SK-N-SH (cell line): ENCODE measurements around the gene MYH6. TPM values are rescaled to one million over a fixed set of nuclear protein-coding genes. Genes with fewer than 3 reads are reported as not detected.

Experiments
- CTCF ChIA-PET: fragments of 300-600, 350-600 bp; formaldehyde crosslinking; extraction: SDS; loops from one replicate; lab custom pipeline; 2021; lab: Yijun Ruan, JAX
- POLR2A ChIA-PET: fragments of 350-600 bp; sonication (Branson Sonifier 250); formaldehyde crosslinking; extraction: SDS; loops from one replicate; lab custom pipeline; 2020; ENCODE audit warnings: antibody characterized with exemption, inconsistent platforms; lab: Yijun Ruan, JAX
- DNase-seq: peaks from one replicate; pipeline ENCODE4 v3.0.0; 2012
- H2AFZ ChIP-seq: fragments of 200-600 bp; sonication (generic); 2 replicates; pipeline ENCODE4 v1.8.1; 2016; ENCODE audit warnings: antibody characterized with exemption, mild to moderate bottlenecking, low read depth
- H3F3A ChIP-seq: fragments of 200-600 bp; sonication (generic); replicated peaks from 2 replicates; pipeline ENCODE3; 2016; ENCODE audit warnings: antibody characterized with exemption, mild to moderate bottlenecking; ENCODE audit not compliant: insufficient read depth
- H3K27ac ChIP-seq, 2 experiments: fragments of 200-500 bp in 1 of 2; fragments of 200-600 bp in 1 of 2; sonication (Bioruptor generic) in 1 of 2; sonication (generic), shearing (Covaris generic) in 1 of 2; 2 replicates each; pipeline versions ENCODE4 v1.5.1 to v1.6.1; 2014 to 2016; ENCODE audit warnings: low read depth in 2 of 2, inconsistent platforms in 1 of 2, low read length in 1 of 2, mild to moderate bottlenecking in 1 of 2, mixed read lengths in 1 of 2
- H3K27me3 ChIP-seq: fragments of 200-600 bp; sonication (generic), shearing (Covaris generic); 2 replicates; pipeline ENCODE4 v1.6.1; 2016; ENCODE audit warnings: mixed run types; ENCODE audit not compliant: insufficient read depth
- H3K36me3 ChIP-seq, 2 experiments: fragments of 200-500 bp in 1 of 2; fragments of 200-600 bp in 1 of 2; sonication (Bioruptor generic) in 1 of 2; sonication (generic) in 1 of 2; replicated peaks in 1 of 2; 2 replicates each; pipeline versions ENCODE3 to v1.5.1; 2014 to 2016; ENCODE audit warnings: low read length in 1 of 2, mild to moderate bottlenecking in 1 of 2; ENCODE audit not compliant: insufficient read depth in 2 of 2, control insufficient read depth in 1 of 2
- H3K4me1 ChIP-seq, 2 experiments: fragments of 200-500 bp in 1 of 2; fragments of 200-600 bp in 1 of 2; sonication (Bioruptor generic) in 1 of 2; sonication (generic), shearing (Covaris generic) in 1 of 2; 2 replicates each; pipeline versions ENCODE4 v1.5.1 to v1.6.1; 2014 to 2016; ENCODE audit warnings: low read depth in 1 of 2, low read length in 1 of 2, mixed run types in 1 of 2; ENCODE audit not compliant: insufficient read depth in 2 of 2, control insufficient read depth in 1 of 2
- H3K4me2 ChIP-seq: fragments of 200-600 bp; sonication (generic), shearing (Covaris generic); 2 replicates; pipeline ENCODE4 v1.6.1; 2017; ENCODE audit warnings: mixed run types
- H3K4me3 ChIP-seq, 2 experiments: fragments of 200-500 bp in 1 of 2; fragments of 200-600 bp in 1 of 2; sonication (Bioruptor generic) in 1 of 2; sonication (generic), shearing (Covaris generic) in 1 of 2; 2 replicates each; pipeline versions ENCODE4 v1.5.1 to v1.8.1; 2014 to 2016; ENCODE audit warnings: low read depth in 2 of 2, inconsistent platforms in 1 of 2, low read length in 1 of 2, mild to moderate bottlenecking in 1 of 2, mixed read lengths in 1 of 2, moderate library complexity in 1 of 2
- H3K79me2 ChIP-seq: fragments of 200-600 bp; sonication (generic); 2 replicates; pipeline ENCODE4 v1.8.1; 2017; ENCODE audit warnings: mild to moderate bottlenecking; ENCODE audit not compliant: insufficient read depth
- H3K9ac ChIP-seq: fragments of 200-600 bp; sonication (generic); 2 replicates; pipeline ENCODE4 v1.6.1; 2017; ENCODE audit warnings: mixed run types
- H3K9me2 ChIP-seq: fragments of 200-600 bp; sonication (generic); 2 replicates; pipeline ENCODE4 v1.6.1; 2017; ENCODE audit warnings: mixed run types
- H3K9me3 ChIP-seq: fragments of 200-600 bp; sonication (generic); 2 replicates; pipeline ENCODE4 v1.6.1; 2017; ENCODE audit warnings: mixed run types, mild to moderate bottlenecking, moderate library complexity
- H4K20me1 ChIP-seq: fragments of 200-600 bp; sonication (generic); 2 replicates; pipeline ENCODE4 v1.6.1; 2017; ENCODE audit warnings: mild to moderate bottlenecking, mixed run types; ENCODE audit not compliant: insufficient read depth
- CHD2 ChIP-seq: fragments of 150-350 bp; IDR thresholded peaks from 2 replicates; pipeline ENCODE4 v1.6.1; 2018; ENCODE audit warnings: low read length; ENCODE audit not compliant: partially characterized antibody
- EP300 ChIP-seq, 2 experiments: IDR thresholded peaks; 2 replicates each; pipeline versions ENCODE4 v1.4.0 to v1.6.1; 2012; ENCODE audit warnings: borderline replicate concordance in 1 of 2, low read depth in 1 of 2, low read length in 1 of 2
- EZH2phosphoT487 ChIP-seq: fragments of 200-600 bp; sonication (generic); IDR thresholded peaks from 2 replicates; pipeline ENCODE4 v1.6.1; 2017; ENCODE audit warnings: low read depth, mixed run types, mild to moderate bottlenecking, antibody characterized with exemption, moderate library complexity, borderline replicate concordance
- FOSL2 ChIP-seq: IDR thresholded peaks from 2 replicates; pipeline ENCODE4 v1.4.0; 2012; ENCODE audit warnings: low read depth, mild to moderate bottlenecking, moderate library complexity, borderline replicate concordance
- GABPA ChIP-seq: IDR thresholded peaks from 2 replicates; pipeline ENCODE4 v1.4.0; 2012; ENCODE audit warnings: low read depth, mild to moderate bottlenecking
- JUND ChIP-seq: IDR thresholded peaks from 2 replicates; pipeline ENCODE4 v1.4.0; 2012
- MEF2A ChIP-seq: IDR thresholded peaks from 2 replicates; pipeline ENCODE4 v1.4.0; 2012; ENCODE audit warnings: low read depth, borderline replicate concordance
- NFIC ChIP-seq: IDR thresholded peaks from 2 replicates; pipeline ENCODE4 v1.4.0; 2012; ENCODE audit warnings: borderline replicate concordance
- RCOR1 ChIP-seq: fragments of 150-350 bp; IDR thresholded peaks from 2 replicates; pipeline ENCODE4 v1.6.1; 2017; ENCODE audit warnings: antibody characterized with exemption, low read length
- RFX5 ChIP-seq: IDR thresholded peaks from 2 replicates; pipeline ENCODE4 v1.6.1; 2012; ENCODE audit warnings: mild to moderate bottlenecking, improper control_type of control experiment, low read length
- RXRA ChIP-seq: IDR thresholded peaks from 2 replicates; pipeline ENCODE4 v1.4.0; 2012; ENCODE audit warnings: low read depth, mild to moderate bottlenecking, borderline replicate concordance
- SMC3 ChIP-seq: IDR thresholded peaks from 2 replicates; pipeline ENCODE4 v1.6.1; 2012; ENCODE audit warnings: low read depth, low read length, improper control_type of control experiment
- YY1 ChIP-seq: IDR thresholded peaks from 2 replicates; pipeline ENCODE4 v1.4.0; 2012; ENCODE audit warnings: low read depth, mild to moderate bottlenecking
- WGBS: methylation state at CpG from one replicate; pipeline ENCODE4 v1.1.6; 2017; ENCODE audit warnings: low lambda C conversion rate; 5-methylcytosine and 5-hydroxymethylcytosine counted together
- polyA plus RNA-seq, 3 experiments: library from polyadenylated mRNA; depleted of rRNA; stranded (reverse); fragments of >200 nt; gene quantifications; 2 replicates each; pipeline ENCODE4 v1.2.3, GENCODE V29; 2012
- TF ChIP-seq, protein P1 (sequence below): IDR thresholded peaks from 2 replicates; pipeline ENCODE4 v1.4.0; 2012; ENCODE audit warnings: low read depth, borderline replicate concordance
- TF ChIP-seq, protein P2 (sequence below): IDR thresholded peaks from 2 replicates; pipeline ENCODE4; 2012
- TF ChIP-seq, protein P3 (sequence below): fragments of 150-350 bp; IDR thresholded peaks from 2 replicates; pipeline ENCODE4 v1.6.1; 2016; ENCODE audit warnings: mild to moderate bottlenecking, low read depth, low read length

Gene MYH6
- polyA plus RNA-seq, 1 of the 3 experiments (the other 2 are of a cell fraction) = not detected

GRCh38 chr14:23415821-23416778 is 8.0 kb upstream of the MYH6 start:
- H2AFZ ChIP-seq = no peak overlapping the region
- 55% methylated on average over 17 of the region's 21 CpGs for WGBS

DNA sequence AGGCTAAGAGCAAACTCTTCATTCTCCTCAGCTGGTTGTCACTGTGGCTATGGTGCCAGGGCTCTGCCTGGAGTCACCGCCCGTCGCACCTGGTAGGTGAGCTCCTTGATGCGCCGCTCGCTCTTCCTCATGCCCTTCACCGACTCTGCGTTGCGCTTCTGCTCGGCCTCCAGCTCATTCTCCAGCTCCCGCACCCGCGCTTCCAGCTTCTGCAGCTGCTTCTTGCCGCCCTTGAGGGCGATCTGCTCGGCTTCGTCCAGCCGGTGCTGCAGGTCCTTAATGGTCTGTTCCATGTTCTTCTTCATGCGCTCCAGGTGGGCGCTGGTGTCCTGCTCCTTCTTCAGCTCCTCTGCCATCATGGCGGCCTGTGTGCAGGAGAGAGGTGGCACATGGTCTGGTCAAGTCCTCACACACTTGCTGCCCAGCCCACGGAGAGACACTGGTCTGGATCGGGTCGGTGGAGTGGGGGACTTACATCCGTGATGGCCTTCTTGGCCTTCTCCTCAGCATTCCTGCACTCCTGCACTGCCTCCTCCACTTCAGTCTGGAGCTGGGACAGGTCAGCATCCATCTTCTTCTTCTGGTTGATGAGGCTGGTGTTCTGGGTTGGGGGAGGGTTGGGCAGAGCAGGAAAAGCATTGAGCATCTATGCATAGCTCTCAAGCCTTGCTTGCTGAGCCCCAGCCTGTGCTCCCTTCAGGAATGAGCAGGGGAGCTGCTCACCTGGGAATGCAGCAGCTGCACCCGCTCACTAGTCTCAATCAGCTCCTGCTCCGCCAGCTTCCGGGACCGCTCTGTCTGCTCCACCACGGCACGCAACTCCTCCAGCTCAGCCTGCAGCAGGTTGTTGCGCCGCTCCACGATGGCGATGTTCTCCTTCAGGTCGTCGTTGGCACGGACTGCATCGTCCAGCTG is 7.1 kb upstream of the MYH6 start:
- DNase-seq = no peak
- Histone ChIP-seq H3K36me3 (no peaks in the 10 kb centered on the region), H3K9me3 (no peaks in the 10 kb centered on the region), H3K27ac (no peak overlapping the region), H3K4me1 (peaks cover 0 to under 1% of the 10 kb centered on the region in 2 experiments; a peak in 1 of 4 replicates), H3F3A (no peaks in the 10 kb centered on the region), H3K4me2 (no peak overlapping the region), H3K9me2 (no peaks in the 10 kb centered on the region), H3K79me2 (no peaks in the 10 kb centered on the region), H3K9ac (no peak overlapping the region), H3K27me3 (peaks cover 22% of the 10 kb centered on the region), H4K20me1 (no peaks in the 10 kb centered on the region), H2AFZ (no peak overlapping the region), H3K4me3 (no peak overlapping the region)
- TF ChIP-seq SMC3 (no peak), NFIC (no peak), EP300 (IDR thresholded peaks at IDR 0.05; ENCODE audit: borderline replicate concordance in 1 of 2, low read depth in 1 of 2, low read length in 1 of 2) (no peak), YY1 (no peak), RXRA (no peak), EZH2phosphoT487 (no peak), MEF2A (no peak), GABPA (no peak), RFX5 (no peak), RCOR1 (no peak)
- TF ChIP-seq, protein P1, sequence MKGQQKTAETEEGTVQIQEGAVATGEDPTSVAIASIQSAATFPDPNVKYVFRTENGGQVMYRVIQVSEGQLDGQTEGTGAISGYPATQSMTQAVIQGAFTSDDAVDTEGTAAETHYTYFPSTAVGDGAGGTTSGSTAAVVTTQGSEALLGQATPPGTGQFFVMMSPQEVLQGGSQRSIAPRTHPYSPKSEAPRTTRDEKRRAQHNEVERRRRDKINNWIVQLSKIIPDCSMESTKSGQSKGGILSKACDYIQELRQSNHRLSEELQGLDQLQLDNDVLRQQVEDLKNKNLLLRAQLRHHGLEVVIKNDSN = no peak
- TF ChIP-seq, protein P2, sequence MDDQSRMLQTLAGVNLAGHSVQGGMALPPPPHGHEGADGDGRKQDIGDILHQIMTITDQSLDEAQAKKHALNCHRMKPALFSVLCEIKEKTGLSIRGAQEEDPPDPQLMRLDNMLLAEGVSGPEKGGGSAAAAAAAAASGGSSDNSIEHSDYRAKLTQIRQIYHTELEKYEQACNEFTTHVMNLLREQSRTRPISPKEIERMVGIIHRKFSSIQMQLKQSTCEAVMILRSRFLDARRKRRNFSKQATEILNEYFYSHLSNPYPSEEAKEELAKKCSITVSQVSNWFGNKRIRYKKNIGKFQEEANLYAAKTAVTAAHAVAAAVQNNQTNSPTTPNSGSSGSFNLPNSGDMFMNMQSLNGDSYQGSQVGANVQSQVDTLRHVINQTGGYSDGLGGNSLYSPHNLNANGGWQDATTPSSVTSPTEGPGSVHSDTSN = no peak
- POLR2A ChIA-PET = no interaction called here
- 63% methylated on average over 39 of the region's 39 CpGs for WGBS
- CTCF ChIA-PET = no interaction called here

More at GRCh38 chr14:23415821-23416778, 8.0 kb upstream of the MYH6 start:
- Histone ChIP-seq H3K4me2 (no peak overlapping the region), H3K4me3 (no peak overlapping the region), H3F3A (no peaks in the 10 kb centered on the region), H4K20me1 (no peaks in the 10 kb centered on the region), H3K27ac (no peak overlapping the region), H3K36me3 (no peaks in the 10 kb centered on the region), H3K9me3 (no peaks in the 10 kb centered on the region), H3K9me2 (no peaks in the 10 kb centered on the region), H3K4me1 (no peaks in the 10 kb centered on the region), H3K9ac (no peak overlapping the region), H3K79me2 (no peaks in the 10 kb centered on the region), H3K27me3 (peaks cover 16% of the 10 kb centered on the region)
- no peak for DNase-seq
- ChIA-PET CTCF (no interaction called here), POLR2A (no interaction called here)
- TF ChIP-seq GABPA = no peak
- no peak for TF ChIP-seq CHD2
- TF ChIP-seq JUND = no peak
- TF ChIP-seq, protein P3, sequence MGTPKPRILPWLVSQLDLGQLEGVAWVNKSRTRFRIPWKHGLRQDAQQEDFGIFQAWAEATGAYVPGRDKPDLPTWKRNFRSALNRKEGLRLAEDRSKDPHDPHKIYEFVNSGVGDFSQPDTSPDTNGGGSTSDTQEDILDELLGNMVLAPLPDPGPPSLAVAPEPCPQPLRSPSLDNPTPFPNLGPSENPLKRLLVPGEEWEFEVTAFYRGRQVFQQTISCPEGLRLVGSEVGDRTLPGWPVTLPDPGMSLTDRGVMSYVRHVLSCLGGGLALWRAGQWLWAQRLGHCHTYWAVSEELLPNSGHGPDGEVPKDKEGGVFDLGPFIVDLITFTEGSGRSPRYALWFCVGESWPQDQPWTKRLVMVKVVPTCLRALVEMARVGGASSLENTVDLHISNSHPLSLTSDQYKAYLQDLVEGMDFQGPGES = no peak
- no peak for TF ChIP-seq FOSL2
- TF ChIP-seq MEF2A = no peak
